ENCODE results near the gene NOS1AP. TPM values are rescaled to one million over a fixed set of nuclear protein-coding genes. Genes with fewer than 3 reads are reported as not detected.

NOS1AP gene
- total and polyA plus RNA-seq, 2 experiments from 2014 or later = 5.8 to 6.6 TPM

DNA sequence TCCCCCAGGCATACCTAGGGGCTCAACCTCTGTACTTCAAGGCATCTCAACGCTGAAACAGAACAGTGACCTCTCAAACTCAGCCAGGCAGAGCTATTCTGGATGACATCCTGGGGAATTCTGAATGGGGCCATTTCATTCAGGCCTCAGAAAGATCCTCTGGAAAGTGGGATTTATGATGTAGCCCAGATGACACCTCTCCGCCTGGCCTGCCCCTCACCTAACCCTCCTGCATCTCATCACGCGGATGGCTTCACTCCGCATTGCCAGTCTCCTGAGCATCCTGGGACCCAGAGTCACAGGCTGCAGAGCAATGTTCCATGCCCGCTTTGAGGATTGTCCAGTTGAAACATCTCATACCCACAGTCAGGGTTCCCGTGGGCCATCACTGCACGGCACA lies 306.0 kb downstream of the NOS1AP start (continued):
- TF ChIP-seq, protein P1, sequence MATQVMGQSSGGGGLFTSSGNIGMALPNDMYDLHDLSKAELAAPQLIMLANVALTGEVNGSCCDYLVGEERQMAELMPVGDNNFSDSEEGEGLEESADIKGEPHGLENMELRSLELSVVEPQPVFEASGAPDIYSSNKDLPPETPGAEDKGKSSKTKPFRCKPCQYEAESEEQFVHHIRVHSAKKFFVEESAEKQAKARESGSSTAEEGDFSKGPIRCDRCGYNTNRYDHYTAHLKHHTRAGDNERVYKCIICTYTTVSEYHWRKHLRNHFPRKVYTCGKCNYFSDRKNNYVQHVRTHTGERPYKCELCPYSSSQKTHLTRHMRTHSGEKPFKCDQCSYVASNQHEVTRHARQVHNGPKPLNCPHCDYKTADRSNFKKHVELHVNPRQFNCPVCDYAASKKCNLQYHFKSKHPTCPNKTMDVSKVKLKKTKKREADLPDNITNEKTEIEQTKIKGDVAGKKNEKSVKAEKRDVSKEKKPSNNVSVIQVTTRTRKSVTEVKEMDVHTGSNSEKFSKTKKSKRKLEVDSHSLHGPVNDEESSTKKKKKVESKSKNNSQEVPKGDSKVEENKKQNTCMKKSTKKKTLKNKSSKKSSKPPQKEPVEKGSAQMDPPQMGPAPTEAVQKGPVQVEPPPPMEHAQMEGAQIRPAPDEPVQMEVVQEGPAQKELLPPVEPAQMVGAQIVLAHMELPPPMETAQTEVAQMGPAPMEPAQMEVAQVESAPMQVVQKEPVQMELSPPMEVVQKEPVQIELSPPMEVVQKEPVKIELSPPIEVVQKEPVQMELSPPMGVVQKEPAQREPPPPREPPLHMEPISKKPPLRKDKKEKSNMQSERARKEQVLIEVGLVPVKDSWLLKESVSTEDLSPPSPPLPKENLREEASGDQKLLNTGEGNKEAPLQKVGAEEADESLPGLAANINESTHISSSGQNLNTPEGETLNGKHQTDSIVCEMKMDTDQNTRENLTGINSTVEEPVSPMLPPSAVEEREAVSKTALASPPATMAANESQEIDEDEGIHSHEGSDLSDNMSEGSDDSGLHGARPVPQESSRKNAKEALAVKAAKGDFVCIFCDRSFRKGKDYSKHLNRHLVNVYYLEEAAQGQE (IDR thresholded peaks at IDR 0.05; ENCODE audit: unreplicated experiment) = no peak
- TF ChIP-seq CREB1 (CRISPR knock-in tag; IDR thresholded peaks at IDR 0.05; ENCODE audit: low read depth) (no peak), ZNF114 (CRISPR knock-in tag; IDR thresholded peaks at IDR 0.05) (no peak), EZH2 (IDR thresholded peaks at IDR 0.05; ENCODE audit: low read depth, unreplicated experiment) (no peak)

DNA sequence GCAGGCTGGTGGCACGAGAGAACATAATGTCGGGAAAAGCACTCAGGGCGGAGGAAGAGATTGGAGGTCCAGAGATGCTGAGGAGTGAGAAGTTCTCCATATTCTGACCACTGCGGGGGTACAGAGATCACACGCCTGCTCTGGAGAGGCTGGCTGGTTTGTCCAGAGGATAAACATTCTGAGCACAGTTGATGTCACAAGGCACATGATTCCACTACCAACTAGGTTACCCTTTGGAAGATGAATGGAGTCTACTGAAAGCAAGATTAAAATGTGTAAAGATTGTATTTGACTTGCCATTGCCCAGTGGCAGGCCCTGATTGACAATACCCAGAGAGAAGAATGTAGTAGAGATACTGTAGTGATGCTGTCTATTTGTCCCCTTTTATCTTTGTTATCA lies 307.2 kb downstream of the NOS1AP start, which contains the start of gene SPATA46:
TSS of gene SPATA46 (minus strand) at position 164 of the 400 bp plus-strand sequence. CDS start at position 100, 64 bp downstream.
- Histone ChIP-seq H3K9me2 (ENCODE audit: insufficient read depth) (no peaks in the 10 kb centered on the region), H3K36me3 (ENCODE audit: insufficient read depth) (no peaks in the 10 kb centered on the region), H3K4me2 (no peak within 1 kb of the TSS), H3K4me3 (no peak within 1 kb of the TSS), H3F3A (replicated peaks; ENCODE audit: low read depth) (no peaks in the 10 kb centered on the region), H3K27me3 (ENCODE audit: insufficient read depth) (no peaks in the 10 kb centered on the region), H2AFZ (no peak within 1 kb of the TSS), H3K79me2 (replicated peaks; ENCODE audit: insufficient read depth) (no peaks in the 10 kb centered on the region), H3K4me1 (ENCODE audit: insufficient read depth) (no peaks in the 10 kb centered on the region), H4K20me1 (replicated peaks; ENCODE audit: insufficient read depth) (no peaks in the 10 kb centered on the region), H3K27ac (ENCODE audit: low read depth) (no peak within 1 kb of the TSS)
- DNase-seq (ENCODE audit: low spot score) = no peak
- Mint-ChIP-seq H3K4me1 (no peaks in the 10 kb centered on the region; the same call in 2 of the 3 replicates), H3K9me3 (no peaks in the 10 kb centered on the region), H3K4me3 (no peak within 1 kb of the TSS), H3K27ac (no peak within 1 kb of the TSS), H3K27me3 (ENCODE audit: insufficient read depth, low read depth, poor library complexity) (peaks cover 11% of the 10 kb centered on the region), H3K36me3 (ENCODE audit: low read depth) (no peaks in the 10 kb centered on the region)
- ATAC-seq = no peak
- TF ChIP-seq, protein P2, sequence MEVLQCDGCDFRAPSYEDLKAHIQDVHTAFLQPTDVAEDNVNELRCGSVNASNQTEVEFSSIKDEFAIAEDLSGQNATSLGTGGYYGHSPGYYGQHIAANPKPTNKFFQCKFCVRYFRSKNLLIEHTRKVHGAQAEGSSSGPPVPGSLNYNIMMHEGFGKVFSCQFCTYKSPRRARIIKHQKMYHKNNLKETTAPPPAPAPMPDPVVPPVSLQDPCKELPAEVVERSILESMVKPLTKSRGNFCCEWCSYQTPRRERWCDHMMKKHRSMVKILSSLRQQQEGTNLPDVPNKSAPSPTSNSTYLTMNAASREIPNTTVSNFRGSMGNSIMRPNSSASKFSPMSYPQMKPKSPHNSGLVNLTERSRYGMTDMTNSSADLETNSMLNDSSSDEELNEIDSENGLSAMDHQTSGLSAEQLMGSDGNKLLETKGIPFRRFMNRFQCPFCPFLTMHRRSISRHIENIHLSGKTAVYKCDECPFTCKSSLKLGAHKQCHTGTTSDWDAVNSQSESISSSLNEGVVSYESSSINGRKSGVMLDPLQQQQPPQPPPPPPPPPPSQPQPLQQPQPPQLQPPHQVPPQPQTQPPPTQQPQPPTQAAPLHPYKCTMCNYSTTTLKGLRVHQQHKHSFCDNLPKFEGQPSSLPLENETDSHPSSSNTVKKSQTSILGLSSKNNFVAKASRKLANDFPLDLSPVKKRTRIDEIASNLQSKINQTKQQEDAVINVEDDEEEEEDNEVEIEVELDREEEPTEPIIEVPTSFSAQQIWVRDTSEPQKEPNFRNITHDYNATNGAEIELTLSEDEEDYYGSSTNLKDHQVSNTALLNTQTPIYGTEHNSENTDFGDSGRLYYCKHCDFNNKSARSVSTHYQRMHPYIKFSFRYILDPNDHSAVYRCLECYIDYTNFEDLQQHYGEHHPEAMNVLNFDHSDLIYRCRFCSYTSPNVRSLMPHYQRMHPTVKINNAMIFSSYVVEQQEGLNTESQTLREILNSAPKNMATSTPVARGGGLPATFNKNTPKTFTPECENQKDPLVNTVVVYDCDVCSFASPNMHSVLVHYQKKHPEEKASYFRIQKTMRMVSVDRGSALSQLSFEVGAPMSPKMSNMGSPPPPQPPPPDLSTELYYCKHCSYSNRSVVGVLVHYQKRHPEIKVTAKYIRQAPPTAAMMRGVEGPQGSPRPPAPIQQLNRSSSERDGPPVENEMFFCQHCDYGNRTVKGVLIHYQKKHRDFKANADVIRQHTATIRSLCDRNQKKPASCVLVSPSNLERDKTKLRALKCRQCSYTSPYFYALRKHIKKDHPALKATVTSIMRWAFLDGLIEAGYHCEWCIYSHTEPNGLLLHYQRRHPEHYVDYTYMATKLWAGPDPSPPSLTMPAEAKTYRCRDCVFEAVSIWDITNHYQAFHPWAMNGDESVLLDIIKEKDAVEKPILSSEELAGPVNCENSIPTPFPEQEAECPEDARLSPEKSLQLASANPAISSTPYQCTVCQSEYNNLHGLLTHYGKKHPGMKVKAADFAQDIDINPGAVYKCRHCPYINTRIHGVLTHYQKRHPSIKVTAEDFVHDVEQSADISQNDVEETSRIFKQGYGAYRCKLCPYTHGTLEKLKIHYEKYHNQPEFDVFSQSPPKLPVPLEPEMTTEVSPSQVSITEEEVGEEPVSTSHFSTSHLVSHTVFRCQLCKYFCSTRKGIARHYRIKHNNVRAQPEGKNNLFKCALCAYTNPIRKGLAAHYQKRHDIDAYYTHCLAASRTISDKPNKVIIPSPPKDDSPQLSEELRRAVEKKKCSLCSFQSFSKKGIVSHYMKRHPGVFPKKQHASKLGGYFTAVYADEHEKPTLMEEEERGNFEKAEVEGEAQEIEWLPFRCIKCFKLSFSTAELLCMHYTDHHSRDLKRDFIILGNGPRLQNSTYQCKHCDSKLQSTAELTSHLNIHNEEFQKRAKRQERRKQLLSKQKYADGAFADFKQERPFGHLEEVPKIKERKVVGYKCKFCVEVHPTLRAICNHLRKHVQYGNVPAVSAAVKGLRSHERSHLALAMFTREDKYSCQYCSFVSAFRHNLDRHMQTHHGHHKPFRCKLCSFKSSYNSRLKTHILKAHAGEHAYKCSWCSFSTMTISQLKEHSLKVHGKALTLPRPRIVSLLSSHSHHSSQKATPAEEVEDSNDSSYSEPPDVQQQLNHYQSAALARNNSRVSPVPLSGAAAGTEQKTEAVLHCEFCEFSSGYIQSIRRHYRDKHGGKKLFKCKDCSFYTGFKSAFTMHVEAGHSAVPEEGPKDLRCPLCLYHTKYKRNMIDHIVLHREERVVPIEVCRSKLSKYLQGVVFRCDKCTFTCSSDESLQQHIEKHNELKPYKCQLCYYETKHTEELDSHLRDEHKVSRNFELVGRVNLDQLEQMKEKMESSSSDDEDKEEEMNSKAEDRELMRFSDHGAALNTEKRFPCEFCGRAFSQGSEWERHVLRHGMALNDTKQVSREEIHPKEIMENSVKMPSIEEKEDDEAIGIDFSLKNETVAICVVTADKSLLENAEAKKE (CRISPR knock-in tag; IDR thresholded peaks at IDR 0.05) = no peak
- TF ChIP-seq POLR2AphosphoS5 (IDR thresholded peaks at IDR 0.05; ENCODE audit: low read depth) = no peak
- TF ChIP-seq ZNF331 (CRISPR knock-in tag; IDR thresholded peaks at IDR 0.05; ENCODE audit: low read depth) = no peak
- TF ChIP-seq, protein P1 (IDR thresholded peaks at IDR 0.05; ENCODE audit: unreplicated experiment) = no peak
- TF ChIP-seq STAT1 (IDR thresholded peaks at IDR 0.05; ENCODE audit: unreplicated experiment) = no peak
- no peak for TF ChIP-seq EZH2phosphoT487 (IDR thresholded peaks at IDR 0.05; ENCODE audit: unreplicated experiment)
- TF ChIP-seq CREB1 (CRISPR knock-in tag; IDR thresholded peaks at IDR 0.05; ENCODE audit: low read depth) = no peak
- TF ChIP-seq, protein P3, sequence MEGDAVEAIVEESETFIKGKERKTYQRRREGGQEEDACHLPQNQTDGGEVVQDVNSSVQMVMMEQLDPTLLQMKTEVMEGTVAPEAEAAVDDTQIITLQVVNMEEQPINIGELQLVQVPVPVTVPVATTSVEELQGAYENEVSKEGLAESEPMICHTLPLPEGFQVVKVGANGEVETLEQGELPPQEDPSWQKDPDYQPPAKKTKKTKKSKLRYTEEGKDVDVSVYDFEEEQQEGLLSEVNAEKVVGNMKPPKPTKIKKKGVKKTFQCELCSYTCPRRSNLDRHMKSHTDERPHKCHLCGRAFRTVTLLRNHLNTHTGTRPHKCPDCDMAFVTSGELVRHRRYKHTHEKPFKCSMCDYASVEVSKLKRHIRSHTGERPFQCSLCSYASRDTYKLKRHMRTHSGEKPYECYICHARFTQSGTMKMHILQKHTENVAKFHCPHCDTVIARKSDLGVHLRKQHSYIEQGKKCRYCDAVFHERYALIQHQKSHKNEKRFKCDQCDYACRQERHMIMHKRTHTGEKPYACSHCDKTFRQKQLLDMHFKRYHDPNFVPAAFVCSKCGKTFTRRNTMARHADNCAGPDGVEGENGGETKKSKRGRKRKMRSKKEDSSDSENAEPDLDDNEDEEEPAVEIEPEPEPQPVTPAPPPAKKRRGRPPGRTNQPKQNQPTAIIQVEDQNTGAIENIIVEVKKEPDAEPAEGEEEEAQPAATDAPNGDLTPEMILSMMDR (conservative IDR thresholded peaks at IDR 0.05; ENCODE audit: low read depth in 2 of 2) = no peak
- no peak for TF ChIP-seq ZNF114 (CRISPR knock-in tag; IDR thresholded peaks at IDR 0.05)
